ENCODE data around the gene MACROD2.
"Not testable (repeated sequence)": the region's sequence is repeated elsewhere in the genome, so short reads cannot be mapped to it uniquely, and the experiment has no call there.

The MACROD2 gene

DNA sequence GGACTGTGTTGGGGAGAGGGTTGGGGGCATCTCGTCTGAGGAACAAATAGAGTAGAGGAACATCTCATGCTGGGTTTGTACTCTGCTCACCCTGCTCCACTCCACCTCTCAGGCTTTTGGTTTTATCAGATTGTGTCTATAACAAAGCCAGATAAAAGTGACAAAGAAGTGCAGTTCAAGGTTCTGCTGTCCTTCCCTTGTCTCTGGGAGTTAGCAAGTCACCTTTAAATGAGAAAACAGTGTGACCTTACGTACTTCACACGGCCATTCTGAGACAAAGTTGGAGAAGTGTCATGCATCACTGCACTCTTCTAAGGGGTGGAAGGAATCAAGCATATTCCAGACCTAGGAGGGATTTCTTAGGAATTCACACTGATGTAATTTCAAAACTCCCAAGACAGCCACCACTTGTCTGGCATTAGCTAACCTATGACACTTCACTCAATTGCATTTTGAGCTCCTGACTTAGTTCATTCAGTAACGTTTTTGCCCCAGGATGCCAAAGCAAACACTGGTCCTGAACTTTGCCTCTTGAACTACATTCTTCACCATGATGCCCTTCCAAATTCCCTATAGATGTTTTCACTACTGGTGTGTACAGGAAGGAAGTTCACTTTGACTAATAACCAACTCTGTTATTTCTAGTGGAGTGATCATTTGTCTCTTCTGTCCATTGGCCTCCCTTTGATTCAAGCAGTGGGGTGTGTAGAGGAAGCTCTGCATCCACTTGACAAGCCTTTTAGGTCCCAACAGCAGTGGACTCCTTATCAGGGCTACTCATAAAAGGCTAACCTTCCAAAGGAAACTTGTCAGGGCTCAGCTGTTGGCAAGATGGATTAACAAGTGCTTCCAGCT, 989.7 kb downstream of the MACROD2 start:
- no peak for DNase-seq (ENCODE audit: low spot score in 2 of 2)
- H3K27me3 ChIP-seq (ENCODE audit: low read depth), result no peaks in the 10 kb centered on the region
- in situ Hi-C loops (cut with MboI; ENCODE audit: low sequenced_read_pairs), result no loop called here
- no peak overlapping the region for H3K4me3 ChIP-seq
- H3K36me3 ChIP-seq (replicated peaks), result no peaks in the 10 kb centered on the region
- no peaks in the 10 kb centered on the region for H3K9me3 ChIP-seq
- H3K4me1 ChIP-seq, result no peaks in the 10 kb centered on the region

DNA sequence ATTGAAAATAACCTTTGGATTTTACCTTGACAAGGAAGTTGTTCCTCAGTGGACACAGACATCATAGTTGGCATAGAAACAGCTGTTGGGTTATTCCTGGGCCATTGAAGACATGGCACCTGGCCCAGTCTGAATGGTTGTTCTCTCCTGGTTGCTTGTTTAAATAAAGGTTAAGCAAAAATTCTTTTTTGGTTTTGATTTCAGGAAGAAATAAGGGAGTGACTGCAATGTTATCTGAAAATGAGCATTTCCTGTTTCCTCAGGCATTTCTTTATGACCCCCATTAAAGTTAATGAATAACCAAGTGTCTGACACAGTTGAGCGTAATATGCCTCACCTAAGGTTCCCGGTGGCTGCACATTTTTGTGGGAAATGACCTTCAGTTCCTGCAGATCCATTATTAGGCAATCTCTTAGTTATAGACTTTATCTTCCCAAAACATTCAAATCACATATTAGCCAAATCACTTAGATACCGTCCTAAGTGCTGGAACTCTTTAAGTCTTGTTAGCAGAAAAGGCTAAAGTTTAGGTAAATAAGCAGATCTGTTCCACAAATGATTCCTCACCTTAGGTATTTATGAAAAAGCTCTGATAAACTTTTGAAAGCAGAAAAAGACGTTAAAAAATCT, 990.8 kb downstream of the MACROD2 start:
- in situ Hi-C loops (cut with MboI; ENCODE audit: low sequenced_read_pairs), result no loop called here
- Histone ChIP-seq H3K4me3 (no peak overlapping the region), H3K9me3 (no peaks in the 10 kb centered on the region), H3K27me3 (ENCODE audit: low read depth) (no peaks in the 10 kb centered on the region), H3K4me1 (no peaks in the 10 kb centered on the region), H3K36me3 (replicated peaks) (no peaks in the 10 kb centered on the region)
- no peak for DNase-seq (ENCODE audit: low spot score in 2 of 2)

DNA sequence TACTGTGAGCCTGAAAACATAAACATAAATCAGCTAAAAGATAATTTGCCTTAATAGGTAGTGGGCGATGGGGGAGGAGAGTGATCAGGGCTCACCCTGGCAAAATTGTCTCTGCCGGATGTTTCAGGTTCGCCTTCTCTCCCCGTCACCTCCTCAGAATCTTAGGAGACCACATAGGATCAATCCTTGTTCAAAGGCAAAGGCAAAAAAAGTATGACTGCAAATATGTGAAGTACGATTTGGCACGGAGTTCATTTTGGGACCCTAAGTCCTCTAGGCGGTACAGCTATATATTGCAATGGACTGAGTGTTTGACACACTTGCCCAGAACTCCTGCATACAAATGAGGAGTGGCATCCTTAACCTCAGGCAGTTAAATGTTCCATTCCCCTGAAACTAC, 991.3 kb downstream of the MACROD2 start:
- no peaks in the 10 kb centered on the region for H3K36me3 ChIP-seq (replicated peaks)
- in situ Hi-C loops (cut with MboI; ENCODE audit: low sequenced_read_pairs), result no loop called here
- H3K4me1 ChIP-seq, result no peaks in the 10 kb centered on the region
- H3K27me3 ChIP-seq (ENCODE audit: low read depth), result no peaks in the 10 kb centered on the region
- H3K4me3 ChIP-seq, result no peak overlapping the region
- H3K9me3 ChIP-seq, result no peaks in the 10 kb centered on the region
- DNase-seq (ENCODE audit: low spot score in 2 of 2), result no peak

DNA sequence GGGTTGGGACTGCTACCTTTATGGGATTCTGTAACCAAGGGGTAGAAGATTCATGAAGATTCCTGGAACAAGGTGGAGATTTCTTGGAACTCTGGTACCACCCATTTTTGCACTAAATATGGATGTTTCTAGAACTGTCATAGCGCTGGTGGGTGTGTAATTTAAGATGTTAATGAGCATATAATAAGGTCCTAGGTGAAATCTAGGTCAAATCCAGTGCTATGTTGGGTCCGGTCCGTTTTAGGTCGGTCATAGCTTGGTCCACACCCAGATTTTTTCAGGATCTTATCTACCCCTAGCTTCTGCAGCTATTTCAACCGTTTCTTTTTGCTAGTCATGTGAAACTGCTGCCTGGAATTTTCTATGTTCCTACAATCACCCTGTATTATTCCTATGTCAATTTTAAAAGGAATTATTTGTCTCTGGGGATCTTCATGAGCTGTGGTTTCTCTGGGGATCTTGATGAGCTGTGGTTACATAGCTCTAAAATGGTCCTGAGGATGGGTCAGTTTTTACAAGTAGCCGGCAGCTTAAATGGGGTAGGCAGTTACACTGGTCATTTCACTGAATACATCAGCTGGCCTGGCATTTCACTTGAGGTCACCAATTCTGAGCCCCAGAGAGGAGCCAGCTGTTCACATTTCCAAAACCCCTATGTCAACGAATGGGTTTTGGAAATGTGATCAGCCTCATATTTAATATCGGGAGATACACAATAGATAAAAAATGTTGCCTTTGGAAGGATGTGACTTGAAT, 994.4 kb downstream of the MACROD2 start:
- Histone ChIP-seq H3K36me3 (replicated peaks) (no peaks in the 10 kb centered on the region), H3K4me3 (no peak overlapping the region), H3K4me1 (no peaks in the 10 kb centered on the region), H3K9me3 (no peaks in the 10 kb centered on the region), H3K27me3 (ENCODE audit: low read depth) (no peaks in the 10 kb centered on the region)
- DNase-seq (ENCODE audit: low spot score in 2 of 2), result no peak
- in situ Hi-C loops (cut with MboI; ENCODE audit: low sequenced_read_pairs), result no loop called here

DNA sequence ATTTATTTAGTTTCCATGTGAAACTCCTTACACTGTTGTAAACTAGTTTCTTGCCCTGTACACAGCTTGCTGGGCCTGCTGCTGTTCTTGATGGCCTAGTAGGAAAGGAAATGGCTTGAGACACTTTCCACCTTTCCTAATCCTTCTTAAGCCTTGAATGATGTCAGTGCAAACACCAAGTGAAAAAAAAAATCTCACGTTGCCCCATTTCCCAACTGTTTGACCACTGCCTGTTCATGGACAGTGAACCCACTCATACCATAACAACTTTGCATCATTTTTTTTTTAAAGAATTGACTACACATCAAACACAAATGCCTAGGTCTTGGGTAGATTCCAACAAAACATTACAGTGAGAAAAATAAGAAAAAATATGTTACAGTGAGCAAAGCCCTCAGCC, 995.7 kb downstream of the MACROD2 start:
- Histone ChIP-seq H3K36me3 (replicated peaks) (no peaks in the 10 kb centered on the region), H3K4me3 (no peak overlapping the region), H3K9me3 (no peaks in the 10 kb centered on the region; the same call in 1 of the 2 replicates), H3K4me1 (no peaks in the 10 kb centered on the region), H3K27me3 (ENCODE audit: low read depth) (no peaks in the 10 kb centered on the region)
- no peak for DNase-seq (ENCODE audit: low spot score in 2 of 2)
- in situ Hi-C loops (cut with MboI; ENCODE audit: low sequenced_read_pairs), result no loop called here

DNA sequence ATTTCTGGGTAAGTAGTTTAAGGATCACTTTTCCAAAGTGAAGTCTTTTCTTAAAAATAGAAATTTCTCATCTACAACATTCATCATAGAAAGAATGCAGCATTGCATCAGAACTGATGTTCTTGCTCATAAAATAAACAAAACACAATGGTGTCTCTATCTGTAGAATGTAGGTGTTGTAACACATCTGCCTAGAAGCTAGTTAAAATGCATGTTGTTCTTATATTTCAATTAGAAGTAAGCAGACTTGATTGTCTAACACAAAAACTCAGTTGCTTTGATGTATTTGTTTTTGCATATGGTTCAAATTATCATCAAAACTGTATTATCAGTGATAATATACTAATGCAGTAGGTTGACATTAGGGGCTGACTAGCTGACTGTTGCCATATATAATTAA, 996.8 kb downstream of the MACROD2 start:
- H3K9me3 ChIP-seq, result no peaks in the 10 kb centered on the region; the same call in 1 of the 2 replicates
- DNase-seq (ENCODE audit: low spot score in 2 of 2), result no peak
- no peaks in the 10 kb centered on the region for H3K27me3 ChIP-seq (ENCODE audit: low read depth)
- no peak overlapping the region for H3K4me3 ChIP-seq
- in situ Hi-C loops (cut with MboI; ENCODE audit: low sequenced_read_pairs), result no loop called here
- no peaks in the 10 kb centered on the region for H3K36me3 ChIP-seq (replicated peaks)
- H3K4me1 ChIP-seq, result no peaks in the 10 kb centered on the region

DNA sequence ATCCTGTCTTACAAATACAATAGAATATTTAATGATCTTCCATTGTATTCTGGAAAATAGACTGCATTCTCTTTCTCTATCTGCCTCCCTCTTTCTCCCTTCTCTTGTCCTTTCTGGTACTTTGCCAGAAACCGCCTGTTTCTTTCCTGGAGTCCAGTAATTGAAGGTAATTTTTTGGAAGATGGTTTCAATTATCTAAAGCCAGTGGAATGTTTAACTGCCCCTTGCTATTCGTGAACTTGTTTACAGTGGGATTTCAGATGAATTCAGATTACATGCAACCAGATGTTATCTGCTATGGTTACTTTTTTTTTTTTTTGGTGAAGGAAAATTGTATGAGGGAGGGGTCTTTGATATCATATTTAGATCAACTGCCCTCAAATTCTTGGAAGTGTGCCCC, 997.6 kb downstream of the MACROD2 start:
- H3K36me3 ChIP-seq (replicated peaks), result no peaks in the 10 kb centered on the region
- no peaks in the 10 kb centered on the region for H3K4me1 ChIP-seq
- H3K4me3 ChIP-seq, result no peak overlapping the region
- H3K27me3 ChIP-seq (ENCODE audit: low read depth), result no peaks in the 10 kb centered on the region
- no peak for DNase-seq (ENCODE audit: low spot score in 2 of 2)
- no peaks in the 10 kb centered on the region; the same call in 1 of the 2 replicates for H3K9me3 ChIP-seq
- in situ Hi-C loops (cut with MboI; ENCODE audit: low sequenced_read_pairs), result no loop called here

DNA sequence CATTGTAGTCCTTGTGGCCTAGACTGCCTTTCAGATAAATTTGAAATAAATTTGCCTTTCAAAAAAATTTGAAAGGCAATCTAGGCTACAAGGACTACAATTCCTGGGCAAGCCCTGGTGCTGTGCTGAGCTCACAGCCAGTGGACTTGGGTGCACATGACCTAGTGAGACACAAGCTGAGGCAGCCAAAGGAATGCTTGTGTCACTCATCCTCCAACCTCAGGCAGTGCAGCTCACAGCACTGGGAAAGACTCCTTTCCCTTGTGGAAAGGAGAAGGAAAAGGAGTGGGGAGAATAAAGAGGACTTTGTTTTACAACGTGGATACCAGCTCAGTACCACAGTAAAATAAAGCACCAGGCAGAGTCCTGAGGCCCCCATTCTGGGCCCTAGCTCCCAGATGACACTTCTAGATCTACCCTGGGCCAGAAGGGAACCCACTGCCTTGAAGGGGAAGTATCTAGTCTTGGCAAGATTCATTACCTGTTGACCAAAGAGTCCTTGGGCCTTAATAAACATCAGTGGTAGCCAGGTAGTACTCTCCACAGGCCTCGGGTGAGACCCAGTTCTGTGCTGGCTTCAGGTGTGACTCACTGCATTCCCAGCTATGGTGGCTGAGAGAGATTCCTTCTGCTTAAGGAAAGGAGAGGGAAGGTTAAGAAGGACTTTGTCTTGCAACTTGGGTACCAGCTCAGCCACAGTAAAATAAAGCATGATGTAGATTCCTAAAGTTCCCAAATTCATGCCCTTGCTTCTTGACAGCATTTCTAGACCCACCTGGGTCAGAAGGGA, 1001.8 kb downstream of the MACROD2 start:
- Histone ChIP-seq H3K9me3 (no peaks in the 10 kb centered on the region; the same call in 1 of the 2 replicates), H3K4me1 (no peaks in the 10 kb centered on the region), H3K27me3 (ENCODE audit: low read depth) (no peaks in the 10 kb centered on the region), H3K4me3 (no peak overlapping the region), H3K36me3 (replicated peaks) (no peaks in the 10 kb centered on the region)
- in situ Hi-C loops (cut with MboI; ENCODE audit: low sequenced_read_pairs), result no loop called here
- no peak for DNase-seq (ENCODE audit: low spot score in 2 of 2)

DNA sequence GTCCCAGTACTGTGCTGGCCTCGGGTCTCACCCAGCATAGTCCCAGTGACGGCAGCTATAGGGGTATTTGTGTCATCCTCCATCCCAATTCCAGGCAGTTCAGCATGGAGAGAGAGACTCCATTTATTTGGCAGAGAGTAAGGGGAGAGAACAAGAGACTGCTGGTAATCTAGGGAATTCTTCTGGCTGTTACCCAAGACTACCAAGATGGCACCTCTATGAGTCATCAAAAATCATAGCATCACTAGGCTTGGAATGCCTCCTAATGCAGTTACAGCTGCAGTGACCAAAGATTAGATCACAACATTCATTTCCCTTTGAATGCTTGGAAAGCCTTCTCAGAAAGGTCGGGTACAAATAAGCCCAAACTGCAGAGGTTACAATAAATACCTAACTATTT, 1002.5 kb downstream of the MACROD2 start:
- Histone ChIP-seq H3K36me3 (replicated peaks) (no peaks in the 10 kb centered on the region), H3K4me1 (no peaks in the 10 kb centered on the region), H3K9me3 (no peaks in the 10 kb centered on the region; the same call in 1 of the 2 replicates), H3K4me3 (no peak overlapping the region), H3K27me3 (ENCODE audit: low read depth) (no peaks in the 10 kb centered on the region)
- no peak for DNase-seq (ENCODE audit: low spot score in 2 of 2)
- in situ Hi-C loops (cut with MboI; ENCODE audit: low sequenced_read_pairs), result no loop called here

DNA sequence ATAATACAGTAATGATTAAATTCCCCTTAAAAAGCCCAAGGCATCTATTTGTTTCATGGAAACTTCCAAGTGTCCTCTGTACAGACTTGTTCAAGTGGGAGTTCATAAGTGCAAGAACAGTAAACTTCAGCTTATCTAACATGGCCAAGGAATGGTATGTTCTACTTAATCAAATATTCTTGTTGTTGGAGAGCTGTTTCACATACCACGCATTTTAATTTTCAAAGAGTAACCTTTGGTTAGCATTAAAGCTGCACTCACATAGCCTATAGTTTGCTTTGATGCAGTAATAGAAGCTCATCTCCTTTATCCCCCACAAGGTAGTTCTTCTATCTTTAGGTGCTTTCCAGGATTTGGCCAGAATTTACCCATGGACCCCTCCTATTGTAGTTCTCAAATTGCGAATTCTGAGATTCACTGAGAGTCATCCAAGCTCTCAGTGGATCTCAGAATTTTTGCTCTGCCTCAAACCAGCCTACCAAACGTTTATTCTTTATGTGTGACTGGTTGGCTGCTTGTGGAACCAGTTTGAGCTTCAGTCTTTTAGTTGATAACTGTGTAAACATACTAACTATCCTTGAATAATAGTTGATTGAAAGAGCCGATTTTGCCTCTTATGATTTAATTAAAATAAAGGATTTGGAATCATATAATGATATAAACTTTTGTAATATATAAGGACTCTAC, 1010.1 kb downstream of the MACROD2 start:
- no peak overlapping the region for H3K4me3 ChIP-seq
- no peaks in the 10 kb centered on the region for H3K4me1 ChIP-seq
- in situ Hi-C loops (cut with MboI; ENCODE audit: low sequenced_read_pairs), result no loop called here
- H3K36me3 ChIP-seq (replicated peaks), result no peaks in the 10 kb centered on the region
- no peaks in the 10 kb centered on the region for H3K27me3 ChIP-seq (ENCODE audit: low read depth)
- DNase-seq (ENCODE audit: low spot score in 2 of 2), result no peak
- no peaks in the 10 kb centered on the region for H3K9me3 ChIP-seq

DNA sequence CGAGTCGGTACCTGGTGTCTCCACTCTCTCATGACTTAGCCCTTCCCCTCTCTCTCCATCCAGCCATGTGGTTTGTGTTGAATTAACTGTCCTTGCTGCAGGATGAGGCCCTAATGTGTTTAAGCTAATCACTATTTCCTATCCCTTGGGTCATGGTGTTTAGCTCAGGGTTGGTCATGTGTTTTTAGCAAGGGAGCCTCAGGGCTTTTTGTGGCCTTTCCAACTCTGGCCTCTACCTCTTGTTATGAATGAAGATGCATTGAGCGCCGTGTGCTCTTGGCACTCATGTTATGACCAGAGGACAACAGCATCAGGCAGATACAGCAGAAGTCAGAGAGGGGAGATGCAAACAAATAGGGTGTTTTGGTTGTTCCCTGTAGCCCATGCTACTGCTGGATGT, 1016.3 kb downstream of the MACROD2 start:
- H3K9me3 ChIP-seq, result no peaks in the 10 kb centered on the region
- no peak for DNase-seq (ENCODE audit: low spot score in 2 of 2)

DNA sequence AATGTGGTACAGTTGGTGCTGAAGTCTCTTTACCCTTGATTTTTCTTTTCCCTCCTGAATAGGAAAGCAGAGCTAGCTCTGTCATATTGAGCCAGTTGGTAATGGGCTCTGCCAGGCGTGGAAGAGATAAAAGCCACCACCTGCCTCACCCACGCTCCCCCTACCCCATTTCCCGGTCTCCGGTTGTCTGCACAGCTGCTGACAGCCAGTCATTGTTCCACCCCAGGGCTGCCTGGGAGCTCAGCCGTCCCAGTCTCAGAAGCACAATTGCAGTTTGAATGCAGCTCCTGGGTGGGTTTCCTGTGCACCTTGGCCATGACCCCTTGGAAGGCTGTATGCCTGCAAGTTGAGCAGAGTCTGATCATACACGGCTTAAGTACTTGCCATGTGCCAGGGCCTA, 1017.2 kb downstream of the MACROD2 start:
- H3K36me3 ChIP-seq (replicated peaks), result no peaks in the 10 kb centered on the region
- no peaks in the 10 kb centered on the region for H3K9me3 ChIP-seq
- H3K4me3 ChIP-seq, result no peak overlapping the region
- H3K4me1 ChIP-seq, result no peaks in the 10 kb centered on the region
- in situ Hi-C loops (cut with MboI; ENCODE audit: low sequenced_read_pairs), result no loop called here
- no peaks in the 10 kb centered on the region for H3K27me3 ChIP-seq (ENCODE audit: low read depth)
- no peak for DNase-seq (ENCODE audit: low spot score in 2 of 2)

More for the DNA sequence above, 1016.3 kb downstream of the MACROD2 start:
- no peaks in the 10 kb centered on the region for H3K36me3 ChIP-seq (replicated peaks)
- no peaks in the 10 kb centered on the region for H3K27me3 ChIP-seq (ENCODE audit: low read depth)
- no peak overlapping the region for H3K4me3 ChIP-seq
- in situ Hi-C loops (cut with MboI; ENCODE audit: low sequenced_read_pairs), result no loop called here
- no peaks in the 10 kb centered on the region for H3K4me1 ChIP-seq

DNA sequence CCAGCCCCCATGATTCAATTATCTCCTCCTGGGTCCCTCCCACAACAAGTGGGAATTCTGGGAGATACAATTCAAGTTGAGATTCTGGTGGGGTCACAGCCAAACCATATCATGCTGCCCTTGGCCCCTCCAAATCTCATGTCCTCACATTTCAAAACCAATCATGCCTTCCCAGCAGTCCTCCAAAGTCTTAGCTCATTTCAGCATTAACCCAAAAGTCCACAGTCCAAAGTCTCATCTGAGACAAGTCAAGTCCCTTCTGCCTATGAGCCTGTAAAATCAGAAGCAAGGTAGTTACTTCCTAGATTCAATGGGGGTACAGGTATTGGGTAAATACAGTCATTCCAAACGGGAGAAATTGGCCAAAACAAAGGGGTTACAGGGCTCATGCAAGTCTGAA, 1021.6 kb downstream of the MACROD2 start:
- DNase-seq (ENCODE audit: low spot score in 2 of 2); H3K4me3 ChIP-seq; H3K9me3 ChIP-seq; H3K4me1 ChIP-seq; H3K27me3 ChIP-seq (ENCODE audit: low read depth); H3K36me3 ChIP-seq (replicated peaks); in situ Hi-C loops (cut with MboI; ENCODE audit: low sequenced_read_pairs): not testable (repeated sequence)

Data from HAP-1 (cell line).